ENCODE data around the gene TREH.
"Not testable (repeated sequence)": the region's sequence is repeated elsewhere in the genome, so short reads cannot be mapped to it uniquely, and the experiment has no call there.

- not testable (repeated sequence) for TF ChIP-seq CTCF (conservative IDR thresholded peaks at IDR 0.05; ENCODE audit: low read length); EZH2phosphoT487 (IDR thresholded peaks at IDR 0.05; ENCODE audit: borderline replicate concordance, low read depth, low read length)
Measured at GRCh38 chr11:118720078-118720477, 40.6 kb upstream of the TREH start.
